ENCODE measurements around the gene LRPAP1.
"Not testable (repeated sequence)": the region's sequence is repeated elsewhere in the genome, so short reads cannot be mapped to it uniquely, and the experiment has no call there.

The LRPAP1 gene

DNA sequence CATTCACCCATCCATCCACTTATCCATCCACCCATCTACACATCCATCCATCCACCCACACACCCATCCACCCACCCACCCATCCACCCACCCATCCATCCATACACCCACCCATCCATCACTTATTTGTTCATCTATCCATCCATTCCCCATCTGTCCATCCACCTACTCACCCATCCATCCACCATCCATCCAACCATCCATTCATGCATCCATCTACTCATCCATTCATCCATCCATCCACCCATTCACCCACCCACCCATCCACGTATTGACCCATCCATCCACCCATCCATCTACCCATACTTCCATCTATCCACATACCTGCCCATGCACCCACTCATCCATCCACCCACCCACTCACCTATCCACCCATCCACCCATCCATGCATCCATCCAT is 28.2 kb upstream of the LRPAP1 start:
- DNase-seq (ENCODE audit: low read depth in 2 of 2) = not testable (repeated sequence)

DNA sequence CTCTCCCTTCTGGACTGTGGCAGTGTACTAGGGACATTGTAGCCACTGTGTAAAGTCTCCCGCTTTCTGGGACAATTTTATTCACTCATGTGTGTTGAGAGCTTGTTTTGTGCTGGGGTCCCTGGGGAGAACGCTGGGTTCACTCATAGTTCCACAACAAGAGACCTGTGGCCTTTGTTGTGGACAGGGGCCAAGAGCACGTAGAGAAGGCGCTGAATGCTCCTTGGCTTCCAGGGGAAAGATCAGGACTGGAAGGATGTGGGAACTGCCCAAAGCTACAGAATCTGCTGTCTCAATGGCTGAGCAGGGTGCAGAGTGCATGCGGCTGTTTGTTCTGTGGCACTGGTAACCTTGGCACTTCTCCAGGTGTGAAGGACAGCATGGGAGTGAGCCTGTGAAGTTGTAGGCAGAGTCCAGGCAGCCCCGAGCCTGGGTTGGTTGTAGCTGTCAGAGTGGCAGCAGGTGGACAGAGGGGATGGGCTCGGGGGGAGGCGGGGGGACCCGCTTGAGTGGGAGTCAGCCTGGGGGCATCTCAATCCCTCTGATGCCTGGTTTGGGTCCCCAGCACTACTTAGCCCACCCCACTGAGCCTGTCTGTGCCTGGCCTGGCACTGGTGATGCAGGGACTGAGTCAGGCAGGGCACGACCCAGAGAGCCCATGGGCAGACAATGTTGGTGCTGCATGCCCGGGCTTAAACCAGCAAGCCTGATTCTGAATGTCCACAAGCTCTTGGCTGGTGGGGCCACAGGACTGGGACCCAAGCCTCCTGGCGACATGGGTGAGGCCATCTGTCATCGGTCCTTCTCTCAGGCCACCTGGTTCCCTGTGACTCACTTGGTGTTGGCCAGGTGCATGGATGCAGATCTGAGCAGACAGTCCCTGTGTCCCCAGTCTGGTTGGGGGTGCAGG is 27.4 kb upstream of the LRPAP1 start:
- DNase-seq (ENCODE audit: low read depth in 2 of 2) = not testable (repeated sequence)

DNA sequence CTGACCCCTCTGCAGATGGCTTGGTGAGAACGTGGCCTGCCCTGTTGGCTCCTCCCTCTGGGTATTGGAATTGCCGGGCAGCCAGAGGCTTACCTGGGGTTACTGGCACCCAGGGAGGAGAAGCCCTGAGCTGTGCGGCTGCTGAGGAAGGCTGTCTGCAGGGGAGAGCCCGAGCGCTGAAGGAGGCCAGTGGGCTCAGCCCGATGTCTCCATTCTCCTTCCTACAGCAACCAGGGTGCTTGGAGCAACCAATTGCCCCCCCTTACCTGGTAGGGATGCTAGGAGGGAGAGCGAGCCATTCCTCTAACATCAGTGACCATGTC is 26.3 kb upstream of the LRPAP1 start:
- DNase-seq (ENCODE audit: low read depth in 2 of 2) = not testable (repeated sequence)

DNA sequence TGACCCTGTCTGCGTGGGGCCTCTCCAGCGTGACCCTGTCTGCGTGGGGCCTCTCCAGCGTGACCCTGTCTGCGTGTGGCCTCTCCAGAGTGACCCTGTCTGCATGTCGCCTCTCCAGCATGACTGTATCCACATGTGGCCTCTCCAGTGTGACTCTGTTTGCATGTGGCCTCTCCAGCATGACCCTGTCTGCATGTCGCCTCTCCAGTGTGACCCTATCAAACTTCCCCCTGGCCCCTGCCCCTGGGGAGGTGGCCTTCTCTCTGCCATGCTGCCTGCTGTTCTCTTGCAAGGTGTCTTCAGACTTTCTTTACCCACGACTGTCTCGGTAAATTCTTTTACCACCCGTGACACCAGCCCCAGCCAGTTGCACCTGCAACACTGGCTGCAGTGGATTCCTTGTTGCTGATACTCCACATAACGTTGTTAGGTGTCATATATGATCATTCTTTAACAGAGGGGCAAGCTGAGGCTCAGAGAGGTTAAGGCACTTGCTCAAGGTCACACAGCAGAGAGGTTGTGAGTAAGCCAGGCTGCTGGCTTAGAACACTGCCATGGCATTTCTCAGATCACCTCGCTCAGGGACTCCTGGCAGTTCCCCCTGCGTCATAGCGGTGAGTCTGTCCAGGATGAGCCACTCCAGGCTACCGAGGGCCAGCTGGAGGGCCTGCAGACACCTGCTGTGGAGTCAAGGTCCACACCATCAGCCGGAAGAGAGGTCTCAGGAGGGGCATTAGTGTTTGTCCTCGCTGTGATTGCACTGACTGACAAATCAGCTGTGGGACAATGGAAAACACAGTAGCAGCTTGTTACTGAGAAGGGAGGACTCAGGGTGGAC is 25.7 kb upstream of the LRPAP1 start:
- DNase-seq (ENCODE audit: low read depth in 2 of 2) = not testable (repeated sequence)

DNA sequence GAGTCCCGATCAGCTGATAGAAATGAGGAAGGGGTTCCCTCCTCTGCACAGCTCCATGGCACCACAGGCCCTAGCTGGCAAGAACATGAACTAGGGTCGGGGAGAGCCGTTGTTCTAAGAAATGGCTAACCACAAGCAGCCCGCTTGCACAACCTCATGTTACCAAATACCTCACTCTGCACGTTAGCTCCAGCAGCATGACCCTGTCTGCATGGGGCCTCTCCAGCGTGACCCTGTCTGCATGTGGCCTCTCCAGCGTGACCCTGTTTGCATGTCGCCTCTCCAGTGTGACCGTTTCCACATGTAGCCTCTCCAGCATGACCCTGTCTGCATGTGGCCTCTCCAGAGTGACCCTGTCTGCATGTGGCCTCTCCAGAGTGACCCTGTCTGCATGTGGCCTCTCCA is 24.9 kb upstream of the LRPAP1 start:
- DNase-seq (ENCODE audit: low read depth in 2 of 2) = not testable (repeated sequence)

DNA sequence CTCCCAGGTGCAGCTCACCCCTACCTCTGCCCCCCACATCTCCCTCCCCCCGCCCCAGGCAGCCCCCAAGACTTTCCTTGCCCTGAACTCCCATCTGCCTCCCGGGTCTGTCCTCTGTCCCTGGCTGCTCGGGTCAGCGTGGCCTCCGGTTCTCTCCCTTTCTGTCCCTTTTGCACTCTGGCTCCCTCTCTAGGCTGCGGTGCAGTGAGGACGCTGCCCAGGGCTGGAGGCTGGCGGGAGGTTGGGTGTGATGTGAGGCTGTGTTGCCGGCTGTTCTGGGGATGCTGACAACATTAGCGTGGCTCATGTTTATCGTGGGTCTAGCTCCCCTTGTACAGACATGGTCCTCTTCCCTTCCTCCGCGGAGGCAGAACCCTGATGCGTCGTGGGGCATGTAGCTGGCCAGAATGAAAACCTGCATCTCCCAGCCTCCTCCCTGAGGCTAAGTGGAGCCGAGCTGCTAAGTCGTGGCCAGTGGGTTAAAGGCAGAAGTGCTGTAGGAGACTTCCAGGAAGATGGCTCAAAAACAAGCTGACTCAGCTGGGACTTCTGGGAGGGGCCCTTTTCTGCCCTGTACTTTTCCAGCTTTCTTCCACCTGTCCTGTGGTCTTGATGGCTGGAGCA is 24.1 kb upstream of the LRPAP1 start:
- not testable (repeated sequence) for DNase-seq (ENCODE audit: low read depth in 2 of 2)

DNA sequence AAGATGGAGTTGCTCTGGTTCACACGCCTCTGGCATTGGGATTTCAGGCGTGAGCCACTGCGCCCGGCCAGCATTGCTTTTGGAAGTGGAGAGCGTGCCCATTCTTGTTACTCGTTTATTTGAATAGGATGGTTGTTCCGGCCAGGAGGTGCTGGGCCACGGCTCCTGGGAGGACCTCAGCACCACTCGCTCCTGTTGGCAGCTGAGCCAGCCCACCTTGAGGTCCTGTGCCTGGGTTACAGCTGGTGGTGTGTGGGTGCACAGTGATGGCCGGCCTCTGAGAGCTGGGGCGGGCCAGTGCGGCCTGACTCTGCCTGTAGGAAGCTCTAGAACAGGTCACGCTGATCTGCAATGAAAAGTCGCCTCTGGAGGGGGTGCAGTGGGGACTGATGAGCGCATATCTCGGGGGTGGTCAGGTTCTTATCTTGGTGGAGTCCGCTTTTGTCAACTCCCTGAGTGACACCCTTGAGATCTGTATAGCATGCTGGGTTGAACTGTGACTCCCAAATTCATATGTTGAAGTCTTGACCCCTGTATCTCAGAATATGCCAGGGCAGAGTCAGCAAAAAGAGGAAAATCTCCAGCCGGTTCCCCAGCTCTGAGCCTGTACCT is 23.3 kb upstream of the LRPAP1 start:
- not testable (repeated sequence) for DNase-seq (ENCODE audit: low read depth in 2 of 2)

DNA sequence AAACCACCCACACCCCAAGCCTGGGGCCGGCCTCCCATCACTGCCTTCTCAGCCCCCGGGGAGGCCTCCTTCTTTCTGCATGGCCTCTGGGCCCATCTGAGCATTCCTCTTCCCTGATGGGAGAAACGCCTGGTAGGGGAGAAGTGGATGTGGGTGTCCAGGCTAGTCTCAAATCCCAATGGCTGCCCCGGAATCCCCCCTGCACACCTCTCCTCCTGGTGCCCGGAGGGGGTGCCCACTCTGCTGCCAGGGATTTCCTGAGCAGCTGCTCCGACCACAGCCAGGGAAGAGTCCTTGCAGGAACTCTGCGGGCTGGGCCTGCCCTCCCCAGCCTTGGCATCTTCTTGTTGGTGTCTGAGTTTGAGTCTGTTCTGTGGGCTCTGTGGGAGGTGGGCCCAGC is 19.1 kb upstream of the LRPAP1 start:
- DNase-seq (ENCODE audit: low read depth in 2 of 2) = not testable (repeated sequence)

DNA sequence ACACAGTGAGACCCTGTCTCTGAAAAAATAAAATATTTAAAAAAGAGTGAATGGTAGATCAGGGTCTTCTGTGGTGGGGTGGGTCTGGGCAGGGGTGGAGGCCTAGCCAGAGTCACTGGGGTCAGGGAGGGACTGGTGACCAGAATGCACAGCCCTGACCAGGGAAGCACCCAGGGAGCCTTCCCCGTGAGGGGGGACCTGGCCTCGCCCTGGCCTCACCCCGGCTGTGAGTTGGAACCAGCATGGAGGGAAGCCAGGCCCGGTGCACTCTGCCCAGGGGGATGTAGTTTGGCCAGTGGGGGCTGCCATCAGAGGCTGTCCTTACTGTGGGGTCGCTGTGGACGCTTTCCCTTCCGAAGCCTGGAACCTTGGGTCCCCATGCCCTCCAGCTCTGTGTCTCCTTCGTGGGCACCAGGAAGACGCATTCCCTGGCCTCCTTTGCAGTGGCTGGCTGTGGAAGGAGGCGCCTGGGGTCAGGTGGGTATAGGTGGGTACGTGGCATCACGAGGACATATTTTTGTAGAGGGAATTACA is 18.6 kb upstream of the LRPAP1 start:
- DNase-seq (ENCODE audit: low read depth in 2 of 2) = not testable (repeated sequence)

DNA sequence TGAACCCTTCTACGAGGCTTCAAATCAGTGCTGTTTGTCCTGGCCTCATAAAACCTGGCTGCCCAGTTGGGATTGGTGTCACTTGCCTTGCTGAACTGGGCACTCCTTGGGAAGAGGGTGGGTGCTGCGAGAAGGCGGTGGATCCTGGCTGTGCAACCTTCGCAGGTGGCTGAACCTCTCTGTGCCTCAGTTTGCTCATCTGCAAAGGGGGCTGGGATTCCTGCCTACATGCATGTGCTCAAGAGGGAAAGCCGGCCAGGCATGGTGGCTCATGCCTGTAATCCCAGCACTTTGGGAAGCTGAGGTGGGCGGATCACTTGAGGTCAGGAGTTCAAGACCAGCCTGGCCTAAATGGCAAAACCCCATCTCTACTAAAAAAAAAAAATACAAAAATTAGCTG is 17.8 kb upstream of the LRPAP1 start:
- not testable (repeated sequence) for DNase-seq (ENCODE audit: low read depth in 2 of 2)

DNA sequence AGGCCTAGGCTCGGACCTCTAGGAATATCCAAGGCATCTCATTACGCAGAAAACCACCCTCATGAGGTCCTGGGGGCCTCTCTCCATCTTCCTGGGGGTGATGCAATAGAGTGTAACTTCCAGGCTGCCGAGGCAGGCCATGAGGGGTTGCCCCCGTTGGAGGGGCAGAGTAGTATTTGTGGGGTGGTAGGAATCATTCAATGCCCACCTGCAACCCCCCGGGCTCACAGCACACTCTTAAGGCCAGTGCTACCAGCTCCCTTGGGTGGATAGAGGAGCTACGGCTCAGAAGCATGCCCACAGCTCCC is 17.4 kb upstream of the LRPAP1 start:
- DNase-seq (ENCODE audit: low read depth in 2 of 2) = not testable (repeated sequence)

DNA sequence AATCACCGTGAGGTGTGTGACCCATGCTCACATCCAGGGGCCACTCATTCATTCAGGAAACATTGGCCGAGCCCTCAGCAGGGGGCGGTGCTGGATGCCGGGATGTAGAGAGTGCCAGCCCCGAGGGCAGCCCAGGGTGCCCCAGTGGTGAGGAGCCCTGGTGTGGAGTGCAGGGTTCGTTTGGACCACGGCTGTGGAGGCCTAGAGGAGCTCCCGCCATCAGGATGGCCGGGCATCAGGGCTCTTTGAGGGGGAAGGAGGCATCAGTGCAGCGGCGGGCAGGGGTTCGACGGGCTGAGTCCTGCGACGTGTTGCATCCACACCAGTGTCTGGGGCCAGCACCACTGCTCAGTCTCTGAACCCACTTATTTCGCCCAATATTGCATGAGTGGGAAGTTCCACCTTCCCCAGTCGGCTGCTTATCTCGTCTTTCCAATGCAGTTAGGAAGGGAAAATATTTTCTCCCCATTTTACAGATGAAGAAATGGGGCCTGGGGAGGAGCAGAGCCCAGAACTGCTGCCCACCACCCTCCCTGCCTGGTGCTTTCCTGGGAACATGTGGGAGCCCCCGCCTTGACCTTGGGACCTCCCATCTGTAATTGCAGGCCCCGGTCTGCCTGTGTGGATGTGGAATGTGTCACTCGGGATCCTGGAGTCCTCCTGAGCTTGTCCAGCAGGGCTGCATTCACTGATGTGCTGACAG is 16.9 kb upstream of the LRPAP1 start:
- DNase-seq (ENCODE audit: low read depth in 2 of 2) = not testable (repeated sequence)

DNA sequence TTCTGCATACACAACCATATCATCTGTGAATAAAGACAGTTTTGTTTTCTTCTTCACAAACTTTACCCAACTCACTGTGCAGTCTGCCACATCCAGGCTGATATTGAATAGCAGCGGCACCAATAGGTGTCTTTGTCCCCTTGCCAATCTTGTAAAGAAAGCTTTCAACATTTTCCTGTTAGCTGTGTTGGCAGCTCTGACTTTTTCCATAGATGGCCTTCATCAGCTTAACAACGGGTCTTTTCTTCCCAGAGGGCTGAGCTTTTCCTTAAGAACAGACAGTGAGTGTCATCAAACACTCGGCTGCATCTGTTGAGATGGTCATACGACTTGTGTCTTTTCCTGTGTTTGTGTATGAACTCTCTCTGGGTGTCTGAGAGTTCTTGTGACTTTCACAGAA is 14.5 kb upstream of the LRPAP1 start:
- not testable (repeated sequence) for DNase-seq (ENCODE audit: low read depth in 2 of 2)

DNA sequence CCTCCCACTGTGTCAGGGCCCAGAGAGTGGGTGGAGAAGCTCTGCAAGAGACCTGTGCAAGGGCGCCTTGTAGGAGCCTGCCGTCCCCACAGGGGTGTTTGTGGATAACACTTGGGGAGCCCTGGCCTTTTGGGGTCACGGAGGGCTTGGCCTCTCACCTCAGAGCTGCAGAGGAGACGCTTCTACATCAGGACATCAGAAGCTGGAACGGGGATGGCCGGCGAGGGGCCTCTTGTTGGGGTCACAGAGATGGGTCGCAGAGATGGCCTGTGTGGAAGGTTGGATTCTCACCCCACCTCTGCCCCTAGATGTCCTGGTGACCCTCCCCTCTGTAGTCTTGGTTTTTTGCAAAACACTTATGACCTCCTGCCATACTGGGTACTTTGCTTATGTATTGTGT is 13.1 kb upstream of the LRPAP1 start:
- not testable (repeated sequence) for DNase-seq (ENCODE audit: low read depth in 2 of 2)

DNA sequence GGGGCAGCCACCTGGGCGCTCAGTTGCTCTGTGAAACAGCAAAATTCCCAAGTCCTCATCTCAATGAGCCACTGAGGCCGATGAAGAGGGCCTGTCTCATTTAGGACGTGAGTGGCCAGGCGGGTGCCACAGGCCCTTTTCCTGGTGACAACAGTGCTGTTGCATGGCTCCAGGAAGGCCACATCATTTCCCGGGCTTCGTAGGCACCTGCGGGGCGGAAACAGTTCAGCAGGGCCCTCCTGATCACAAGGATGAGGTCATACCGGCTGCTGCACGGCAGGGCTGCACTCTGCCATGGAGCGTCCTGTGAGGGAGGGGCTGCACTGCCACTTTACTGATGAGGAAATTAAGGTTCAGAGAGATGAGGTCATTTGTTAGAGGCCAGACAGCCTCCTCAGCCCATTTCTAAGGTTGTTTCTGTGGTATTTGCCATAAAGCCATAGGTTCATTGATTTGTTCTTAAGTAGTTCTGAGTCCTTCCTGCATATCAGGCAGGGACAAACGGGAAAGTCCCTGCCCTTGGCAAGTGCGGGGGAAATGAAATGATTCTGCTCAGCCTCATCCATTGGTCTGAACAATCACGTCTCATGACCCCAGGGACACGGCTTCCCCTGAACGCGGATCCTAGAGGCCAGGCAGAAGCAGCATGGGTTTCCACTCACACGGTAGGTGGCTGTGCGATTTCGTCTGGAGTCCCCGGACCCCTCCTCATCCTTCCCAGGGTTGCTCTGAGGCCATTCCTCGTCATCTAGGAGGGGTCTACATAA is 12.2 kb upstream of the LRPAP1 start:
- not testable (repeated sequence) for DNase-seq (ENCODE audit: low read depth in 2 of 2)

DNA sequence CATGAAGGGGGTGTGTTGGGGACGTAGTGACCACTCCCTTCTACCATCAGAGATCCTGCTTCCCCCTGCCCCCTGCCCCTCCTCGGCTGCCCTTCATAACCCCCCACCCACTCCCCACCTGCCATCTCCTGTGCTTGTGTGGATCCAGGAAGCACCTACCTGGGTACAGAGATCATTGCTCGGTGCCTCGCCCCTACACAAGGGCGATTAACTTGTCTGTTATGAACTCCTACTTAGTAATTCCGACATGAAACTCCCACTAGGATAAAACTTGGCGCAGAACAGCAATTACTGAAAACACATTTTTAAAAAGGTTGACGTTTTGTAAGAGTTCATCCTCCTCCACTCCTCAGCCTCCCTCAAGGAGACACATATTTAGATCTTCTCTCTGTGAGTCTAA is 11.2 kb upstream of the LRPAP1 start:
- DNase-seq (ENCODE audit: low read depth in 2 of 2) = not testable (repeated sequence)

DNA sequence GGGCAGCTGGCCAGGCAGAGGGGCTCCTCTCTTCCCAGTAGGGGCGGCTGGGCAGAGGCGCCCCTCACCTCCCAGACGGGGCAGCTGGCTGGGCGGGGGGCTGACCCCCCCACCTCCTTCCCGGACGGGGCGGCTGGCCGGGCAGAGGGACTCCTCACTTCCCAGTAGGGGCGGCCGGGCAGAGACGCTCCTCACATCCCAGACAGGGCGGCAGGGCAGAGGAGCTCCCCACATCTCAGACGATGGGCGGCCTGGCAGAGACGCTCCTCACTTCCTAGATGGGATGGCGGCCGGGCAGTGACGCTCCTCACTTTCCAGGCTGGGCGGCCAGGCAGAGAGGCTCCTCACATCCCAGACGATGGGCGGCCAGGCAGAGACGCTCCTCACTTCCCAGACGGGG is 6.7 kb upstream of the LRPAP1 start:
- not testable (repeated sequence) for DNase-seq (ENCODE audit: low read depth in 2 of 2)

DNA sequence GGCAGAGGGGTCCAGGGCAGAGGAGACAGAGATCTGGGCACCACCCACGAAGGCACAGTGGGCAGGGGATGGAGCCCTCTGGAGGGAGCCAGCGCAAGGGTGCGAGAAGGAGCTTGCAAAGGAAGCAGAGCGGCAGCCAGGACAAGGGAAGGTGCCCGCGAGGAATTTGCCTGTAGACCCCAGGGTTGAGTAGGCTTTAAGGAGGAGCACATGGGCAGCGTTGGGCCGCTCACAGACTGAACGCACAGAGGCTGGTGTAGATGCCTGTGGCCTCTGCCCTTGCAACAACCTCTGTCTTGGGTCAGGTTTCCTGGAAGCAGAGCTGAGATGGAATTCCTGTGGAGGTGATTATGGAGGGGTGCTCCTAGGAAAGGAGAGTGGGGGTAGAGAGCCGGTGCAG is 3.6 kb upstream of the LRPAP1 start:
- not testable (repeated sequence) for DNase-seq (ENCODE audit: low read depth in 2 of 2)

DNA sequence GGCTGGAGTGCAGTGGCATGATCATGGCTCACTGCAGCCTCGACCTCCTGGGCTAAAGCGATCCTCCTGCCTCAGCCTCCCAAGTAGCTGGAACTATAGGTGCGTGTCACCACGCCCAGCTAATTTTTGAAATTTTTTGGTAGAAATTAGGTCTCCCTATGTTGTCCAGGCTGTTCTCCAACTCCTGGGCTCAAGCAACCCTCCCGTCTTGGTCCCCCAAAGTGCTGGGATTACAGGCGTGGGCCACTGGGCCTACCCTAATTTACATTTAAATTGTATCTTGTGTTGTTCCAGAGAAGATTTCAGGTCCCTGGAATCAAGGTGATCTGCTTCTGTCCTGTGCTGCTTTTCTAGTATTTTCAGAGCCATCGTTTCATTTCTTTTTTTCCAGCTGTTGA is 1.2 kb upstream of the LRPAP1 start:
- no peak for DNase-seq (ENCODE audit: low read depth in 2 of 2)

DNA sequence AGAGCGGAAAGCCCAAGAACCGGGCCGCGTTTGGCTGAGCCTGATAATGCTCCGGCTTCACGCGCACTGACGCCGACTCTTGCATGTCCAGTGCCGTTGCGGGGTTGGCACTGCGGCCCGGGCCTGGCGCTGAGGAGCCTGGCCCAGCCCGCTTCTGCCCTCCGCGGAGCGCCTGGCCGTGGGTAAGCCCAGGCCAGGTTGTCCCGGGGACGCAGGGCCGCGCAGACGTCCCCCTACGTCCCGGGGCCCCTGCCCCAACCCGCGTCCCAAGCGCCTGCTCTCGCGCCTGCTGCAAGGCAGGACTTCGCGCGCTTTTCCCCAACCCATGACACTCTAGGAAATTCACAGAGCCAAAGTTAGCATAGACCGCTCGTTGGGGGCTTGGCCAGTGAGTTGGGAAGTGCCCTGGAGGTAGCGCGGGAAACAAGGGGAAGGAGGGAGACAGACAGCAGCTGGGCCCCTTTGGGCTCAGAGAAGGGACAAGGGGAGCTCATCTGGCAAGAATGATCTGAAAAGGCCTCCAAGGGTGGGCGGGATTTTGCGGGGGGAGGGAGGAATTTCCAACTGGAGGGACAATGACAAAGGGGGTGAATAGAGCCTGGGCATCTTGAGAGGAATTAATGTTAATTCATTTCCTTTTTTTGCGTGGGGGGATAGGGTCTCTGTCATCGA is 665 bp upstream of the LRPAP1 start:
- no peak for DNase-seq (ENCODE audit: low read depth in 2 of 2)

Measured in stimulated activated CD4-positive, alpha-beta T cell treated with anti-CD3 and anti-CD28 coated beads, Interleukin-4, amount 100 ng/mL, for 48 hours (primary cell).